ENCODE results near the gene FAM107A.
"Not testable (repeated sequence)": the region's sequence is repeated elsewhere in the genome, so short reads cannot be mapped to it uniquely, and the experiment has no call there.

FAM107A gene

DNA sequence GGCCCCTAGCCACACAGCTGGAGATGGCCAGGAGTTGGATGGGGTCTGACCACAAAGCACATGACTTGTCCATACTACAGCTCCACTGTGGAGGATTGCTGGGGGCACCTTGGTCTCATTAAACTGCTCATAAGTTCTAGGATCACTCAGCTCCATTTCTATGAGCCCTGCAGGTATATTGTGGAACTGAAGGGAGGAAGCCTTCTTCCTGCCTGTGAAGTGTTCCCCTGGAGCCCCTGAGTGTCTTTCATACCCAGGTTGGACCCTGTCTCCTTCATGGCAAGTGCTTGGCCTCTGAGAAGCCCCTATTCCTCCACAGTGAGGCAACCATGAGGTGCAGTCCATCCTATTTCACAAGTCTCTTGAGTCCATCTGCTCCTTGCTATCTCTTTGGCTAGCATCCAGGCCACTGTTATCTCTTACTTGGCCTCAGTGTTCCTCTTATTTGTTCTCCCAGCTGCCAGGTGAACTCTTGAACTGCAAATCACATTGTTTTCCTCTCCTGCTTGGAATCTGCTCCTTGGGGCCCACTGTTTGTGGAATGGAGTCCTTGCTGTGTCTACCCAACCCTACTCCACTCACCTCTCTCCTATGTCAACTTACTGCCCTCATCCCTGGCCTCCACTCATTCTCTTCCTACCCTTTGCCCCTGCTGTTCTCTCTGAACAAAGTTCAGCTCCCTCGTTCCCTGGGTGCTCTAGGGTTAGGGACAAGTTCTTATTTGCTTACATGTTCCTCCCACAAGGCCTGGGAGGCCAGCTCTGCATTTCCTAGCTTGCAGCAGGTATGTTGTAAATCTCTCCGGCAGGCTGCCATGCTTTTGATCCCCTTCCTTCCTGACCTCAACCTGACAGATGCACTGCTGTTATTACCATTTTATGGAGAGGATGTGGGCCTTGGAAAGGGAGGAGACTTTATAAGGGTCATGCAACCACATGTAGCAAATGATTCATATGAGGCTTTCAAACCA, 41.4 kb downstream of the FAM107A start:
- no peak for DNase-seq

DNA sequence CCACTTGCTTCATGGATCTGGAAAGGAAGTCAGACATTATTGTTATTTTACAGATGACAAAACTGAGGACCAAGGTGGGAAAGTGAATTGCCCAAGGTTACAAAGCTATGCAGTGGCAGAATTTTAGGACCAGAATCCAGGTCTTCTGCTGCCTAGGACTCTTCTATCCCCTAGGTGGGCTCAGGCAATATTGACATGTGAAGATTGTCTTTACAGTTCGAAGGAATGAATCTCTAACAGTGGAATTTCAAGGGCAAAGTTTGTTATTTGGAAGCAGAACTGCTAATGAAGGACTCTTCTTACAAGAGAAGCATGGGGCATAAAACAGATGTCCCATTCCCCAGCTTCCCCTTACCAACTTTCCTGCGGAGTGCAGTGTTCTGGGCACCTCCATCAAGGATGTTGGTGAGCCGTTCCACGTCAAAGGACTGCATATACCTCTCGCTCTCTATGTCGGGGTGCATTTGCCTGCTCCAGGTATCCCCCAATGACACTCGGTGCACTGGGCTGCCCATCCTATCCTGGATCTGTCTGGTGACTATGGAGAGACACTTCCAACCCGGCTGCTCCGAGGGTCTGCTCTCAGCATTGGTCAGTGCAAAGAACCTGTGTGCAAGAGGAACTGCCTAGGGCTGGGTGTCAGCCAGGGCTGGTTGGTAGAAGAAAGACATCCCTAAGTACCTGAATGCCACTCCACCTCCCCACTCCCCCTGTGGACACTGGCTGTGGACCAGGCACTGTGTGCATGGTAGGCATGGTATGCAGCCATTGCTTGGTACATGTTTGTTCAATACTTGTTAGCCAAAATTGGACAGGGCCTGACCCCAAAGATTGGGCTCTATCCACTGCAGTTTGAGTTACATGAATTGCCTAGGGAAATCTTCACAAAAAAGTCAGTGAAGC, 42.3 kb downstream of the FAM107A start:
- DNase-seq: no peak

DNA sequence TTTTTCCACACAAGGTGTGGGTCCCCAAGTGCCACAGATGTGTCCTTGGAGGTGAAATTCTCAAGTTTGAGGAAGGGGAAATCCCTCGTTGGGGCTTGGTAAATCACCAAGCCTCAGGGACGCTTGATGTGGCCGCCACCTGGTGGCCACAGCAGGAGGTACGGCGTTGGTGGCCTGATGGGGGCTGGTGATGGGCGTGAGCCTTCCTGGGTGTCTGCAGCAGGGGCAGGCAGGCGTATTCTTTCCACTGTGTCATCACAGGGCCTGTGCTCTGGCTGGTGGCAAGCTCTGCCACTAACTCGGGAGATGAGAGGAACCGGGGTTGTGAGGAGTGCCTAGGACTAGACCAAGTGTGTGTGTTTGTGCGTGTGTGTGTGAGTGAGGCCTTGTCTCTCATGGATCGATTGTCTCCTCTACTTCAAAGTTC, 44.4 kb downstream of the FAM107A start:
- DNase-seq: peak; percentile 74

DNA sequence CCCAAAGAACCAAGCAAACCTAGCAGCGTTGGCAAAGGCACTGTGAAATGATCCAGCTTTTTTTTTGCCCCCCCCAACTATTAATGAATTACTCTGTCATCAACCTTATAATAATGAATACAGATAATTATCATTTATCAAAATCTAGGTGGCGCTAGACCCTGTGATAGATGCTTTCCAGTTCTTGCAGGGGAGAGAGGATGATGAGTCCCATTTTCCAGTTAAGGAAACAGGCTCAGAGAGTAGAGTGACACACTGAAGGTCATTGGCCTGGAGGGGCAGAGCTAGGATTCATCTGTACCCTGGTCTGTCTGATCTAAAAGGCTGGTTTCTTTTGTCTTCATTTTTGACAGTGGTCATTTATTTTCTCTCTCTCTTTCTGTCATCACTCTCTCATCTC, 45.2 kb downstream of the FAM107A start:
- peak; percentile 27 for DNase-seq

DNA sequence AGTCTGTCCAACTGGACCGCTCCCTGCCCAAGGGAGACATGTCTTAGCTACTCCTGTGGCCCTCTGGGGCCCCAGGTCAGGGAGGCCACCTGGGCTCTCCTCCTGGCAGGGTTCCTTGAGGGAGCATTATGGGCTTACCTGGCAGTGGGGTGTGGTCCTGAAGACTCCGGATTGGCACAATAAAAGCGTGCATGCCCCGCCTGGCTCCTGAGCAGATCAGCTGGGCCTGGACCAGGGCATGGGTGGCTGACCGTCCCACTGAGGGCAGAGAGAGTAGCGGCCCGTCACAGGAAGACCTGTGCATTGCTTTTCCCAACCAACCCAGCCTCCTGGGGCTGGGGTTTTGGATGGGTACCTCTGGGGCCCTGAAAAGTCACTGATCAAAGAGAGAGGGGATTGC, 45.6 kb downstream of the FAM107A start:
- no peak for DNase-seq

- no peak for DNase-seq
Measured at GRCh38 chr3:58530354-58530865, 46.8 kb downstream of the FAM107A start.

DNA sequence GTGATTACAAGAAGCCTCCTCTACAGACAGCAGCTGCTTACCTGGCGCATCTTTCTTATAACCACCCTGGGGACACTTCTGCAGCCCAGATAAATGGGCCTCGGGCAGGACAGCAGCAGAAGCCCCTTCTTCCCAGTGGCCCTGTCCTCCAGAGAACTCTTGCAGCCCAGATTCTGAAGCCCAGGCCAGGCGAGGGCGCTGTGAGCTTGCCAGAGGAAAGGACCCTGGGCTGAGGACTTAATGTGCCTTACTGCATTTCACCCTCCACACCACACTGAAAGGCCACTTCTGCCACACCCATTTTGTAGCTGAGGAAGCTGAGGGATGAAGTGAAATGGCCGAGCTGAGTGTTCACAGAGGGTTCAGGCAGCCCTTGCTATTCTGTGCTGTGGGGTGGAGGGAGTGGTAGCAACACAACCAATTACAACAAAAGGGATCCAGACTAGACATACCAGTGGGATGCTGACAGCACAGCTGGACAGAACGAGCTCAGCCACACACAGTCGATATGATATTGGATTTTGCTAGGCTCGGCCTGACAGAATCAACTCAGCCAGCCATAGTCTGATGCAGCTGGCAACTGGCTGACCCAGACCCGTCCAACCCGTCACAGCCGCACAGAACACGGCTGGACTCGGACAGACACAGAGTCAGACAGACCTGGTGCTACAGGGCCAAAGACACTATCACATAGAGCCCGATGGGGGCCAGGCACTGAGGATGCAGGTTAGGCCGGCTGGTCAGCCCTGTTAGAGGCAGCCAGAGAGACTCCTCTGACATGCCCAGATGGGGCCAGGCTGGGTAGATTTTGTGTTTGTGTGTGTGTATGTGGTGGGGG, 47.5 kb downstream of the FAM107A start:
- peak; percentile 32 for DNase-seq

DNA sequence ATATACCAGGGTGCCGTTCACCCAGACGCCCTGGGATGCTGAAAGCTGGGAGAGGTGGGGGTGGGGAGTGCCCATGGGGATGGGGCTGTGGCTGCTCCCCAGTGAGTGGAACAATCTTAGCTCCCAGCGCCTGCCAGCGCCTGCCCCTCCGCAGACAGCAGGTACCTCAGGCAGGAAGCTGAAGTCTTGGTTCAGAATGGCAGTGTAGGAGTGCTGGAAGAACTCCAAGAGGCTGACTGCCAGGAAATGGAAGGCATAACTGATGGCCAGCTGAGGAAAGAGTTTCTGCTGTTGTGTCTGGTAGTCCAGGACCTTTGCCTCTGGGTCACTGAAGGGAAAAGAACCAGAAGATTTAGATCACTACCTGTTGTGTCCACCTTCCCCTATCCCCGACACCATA, 48.6 kb downstream of the FAM107A start:
- DNase-seq: peak; percentile 34

- DNase-seq: not testable (repeated sequence)
Measured at GRCh38 chr3:58527440-58527839, 49.8 kb downstream of the FAM107A start.

DNA sequence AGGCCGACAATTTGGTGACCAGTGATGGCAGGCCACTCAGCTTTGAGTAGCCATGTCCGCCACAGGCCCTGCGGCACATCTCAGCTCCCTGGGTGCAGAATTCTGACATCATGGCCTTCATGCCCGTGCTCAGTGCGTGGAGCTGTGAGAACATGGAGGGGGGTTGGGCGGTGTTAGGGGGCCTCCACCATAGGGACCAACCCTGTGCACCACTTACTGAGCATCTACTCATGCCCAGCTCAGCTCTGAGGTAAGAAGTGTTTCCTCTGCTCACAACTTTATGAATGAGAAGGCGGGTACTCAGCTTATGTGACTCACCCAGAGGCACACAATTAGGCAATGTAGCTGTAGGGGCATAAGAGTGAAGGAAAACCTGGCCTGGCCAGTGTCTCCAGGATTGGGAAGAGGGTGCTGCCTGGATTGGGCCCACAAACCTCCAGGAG, 50.7 kb downstream of the FAM107A start:
- DNase-seq: peak; percentile 87

GRCh38 chr3:58524326-58524888, 52.8 kb downstream of the FAM107A start:
- no peak for DNase-seq

DNA sequence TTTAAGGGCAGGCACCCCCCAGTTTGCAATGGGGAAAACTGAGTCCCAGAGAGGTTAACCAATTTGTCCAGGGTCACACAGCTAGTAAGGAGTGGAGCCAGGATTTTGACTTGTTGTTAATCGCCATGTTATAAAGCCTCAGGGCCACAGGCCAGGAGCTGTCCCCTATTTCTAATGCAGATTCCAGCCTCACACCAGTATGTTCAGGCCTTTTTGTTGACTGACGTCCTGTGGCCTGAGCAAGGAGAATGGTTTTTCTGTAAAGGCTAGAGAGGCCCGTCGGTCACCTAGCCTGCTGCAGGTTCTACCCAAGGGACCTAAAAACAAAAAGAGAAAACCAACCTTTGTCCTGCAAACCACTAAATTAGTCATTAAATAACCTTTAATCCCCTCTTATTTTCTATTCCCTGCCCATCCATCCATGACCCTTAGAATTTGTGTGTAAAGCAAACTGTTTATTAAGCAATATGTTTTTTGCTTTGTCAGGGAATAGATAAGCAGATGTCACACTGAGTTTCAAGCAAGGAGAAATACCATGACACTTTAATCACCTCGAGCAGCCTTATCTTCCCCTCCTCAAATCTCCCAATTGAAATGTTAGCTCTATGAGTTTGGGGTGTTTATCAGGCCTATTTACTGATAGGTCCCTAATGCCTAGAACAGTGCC, 54.3 kb downstream of the FAM107A start:
- DNase-seq: no peak

- DNase-seq: no peak
Measured at GRCh38 chr3:58521917-58522631, 55.1 kb downstream of the FAM107A start.

GRCh38 chr3:58521336-58521670, 55.9 kb downstream of the FAM107A start:
- DNase-seq: no peak

- DNase-seq: peak; percentile 19
Measured at GRCh38 chr3:58520403-58521335, 56.5 kb downstream of the FAM107A start.

- no peak for DNase-seq
Measured at GRCh38 chr3:58519668-58520402, 57.4 kb downstream of the FAM107A start.

DNA sequence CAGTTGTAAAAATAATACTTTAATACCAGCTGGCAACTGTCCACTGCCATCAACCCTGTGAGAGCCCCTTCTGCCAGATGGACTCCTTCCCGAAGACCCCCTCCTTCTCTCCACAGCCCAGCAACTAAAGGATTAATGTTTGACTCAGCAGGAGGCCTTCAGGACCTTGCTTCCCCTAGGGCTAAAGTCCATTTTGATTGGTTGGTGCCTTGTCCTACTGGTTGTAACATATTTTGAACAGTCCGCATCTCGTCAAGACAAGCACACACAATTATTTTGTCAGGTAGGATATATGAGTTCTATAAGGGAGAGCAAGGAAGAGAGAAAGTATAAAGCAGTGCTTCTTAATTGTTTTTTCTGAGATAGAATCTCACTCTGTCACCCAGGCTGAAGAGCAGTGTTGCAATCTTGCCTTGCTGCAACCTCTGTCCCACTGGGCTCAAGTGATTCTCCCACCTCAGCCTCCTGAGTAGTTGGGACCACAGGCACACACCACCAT, 58.9 kb downstream of the FAM107A start:
- no peak for DNase-seq

DNA sequence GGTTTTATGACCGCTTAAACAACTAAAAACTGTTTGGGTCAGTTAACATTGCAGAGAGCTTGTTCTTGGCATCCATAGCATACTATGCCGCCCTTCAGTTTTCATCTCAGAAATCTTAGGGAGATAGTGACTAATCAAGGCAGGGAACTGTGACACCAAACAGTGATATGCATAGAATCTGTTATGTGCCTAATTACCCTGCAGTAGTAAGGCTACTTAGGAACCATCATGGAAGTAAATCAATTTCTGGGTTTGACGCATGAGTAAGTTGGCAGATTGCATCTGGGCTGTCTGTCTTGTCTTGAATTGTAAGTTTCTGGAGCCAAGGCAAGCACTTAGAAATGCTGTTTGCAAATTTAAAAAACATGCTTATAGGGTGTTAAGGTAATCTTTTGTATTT, 62.8 kb downstream of the FAM107A start:
- DNase-seq: no peak
